ENCODE data around the gene CACNA1C. TPM values are rescaled to one million over a fixed set of nuclear protein-coding genes. Genes with fewer than 3 reads are reported as not detected.

The CACNA1C gene
- total RNA-seq, 1 experiment from 2014 or later, result 1.1 TPM

DNA sequence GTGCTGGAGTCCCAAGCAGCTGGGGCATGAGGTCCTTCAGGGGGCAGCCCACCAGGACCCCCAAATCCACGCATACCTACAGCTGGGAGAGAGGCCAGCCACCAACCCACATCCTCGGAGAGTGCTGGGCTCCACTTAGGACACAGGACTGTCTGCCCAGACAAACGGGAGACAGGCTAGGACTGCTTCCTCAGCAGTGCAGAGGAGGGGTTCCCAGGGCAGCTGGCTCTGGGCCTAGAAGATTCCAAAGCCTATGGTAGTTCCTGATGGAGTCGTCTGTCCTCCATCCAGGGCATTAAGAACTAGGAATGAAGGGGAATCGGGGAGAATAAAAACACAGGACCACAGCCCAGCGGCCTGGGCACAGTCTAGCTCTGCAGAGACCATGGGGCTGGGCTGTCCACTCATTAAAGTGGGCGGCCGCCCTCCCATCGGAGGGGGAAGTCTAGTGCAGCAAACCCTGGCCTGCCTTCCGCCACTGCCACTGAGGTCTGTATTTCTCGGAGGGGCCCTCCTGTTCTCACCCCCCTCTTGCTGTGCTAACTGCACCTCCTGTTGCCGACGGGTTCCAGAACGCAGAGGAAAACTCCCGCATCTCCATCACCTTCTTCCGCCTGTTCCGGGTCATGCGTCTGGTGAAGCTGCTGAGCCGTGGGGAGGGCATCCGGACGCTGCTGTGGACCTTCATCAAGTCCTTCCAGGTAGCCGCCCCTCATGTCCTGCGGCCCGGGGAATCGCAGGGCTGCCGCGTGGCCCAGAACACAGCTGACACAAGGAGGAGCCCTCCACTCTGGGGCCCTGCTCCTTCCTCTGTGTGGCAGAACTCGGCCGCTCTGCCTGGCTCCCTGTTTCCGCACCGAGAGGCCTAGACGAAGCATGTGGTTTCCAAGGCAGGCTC, 598.5 kb downstream of the CACNA1C start:
- no peaks in the 10 kb centered on the region for H3K4me1 ChIP-seq (ENCODE audit: insufficient read depth, low read length)
- H2BK15ac ChIP-seq (ENCODE audit: low read depth, low read length), result no peak overlapping the region
- Mint-ChIP-seq H3K27me3 (ENCODE audit: low read depth) (peaks cover 4% of the 10 kb centered on the region), H3K4me3 (no peak overlapping the region; a peak in 1 of 5 replicates), H3K27ac (no peak overlapping the region), H3K4me1 (peaks cover 5 to 10% of the 10 kb centered on the region in 2 experiments; a peak in 3 of 4 replicates), H3K9me3 (no peaks in the 10 kb centered on the region; a peak in 2 of 5 replicates), H3K36me3 (ENCODE audit: insufficient read depth in 1 of 3, low read depth in 3 of 3) (no peaks in the 10 kb centered on the region; a peak in 2 of 7 replicates)
- H4K5ac ChIP-seq (ENCODE audit: insufficient read length, low read depth, low read length), result no peak overlapping the region
- H3K9ac ChIP-seq (ENCODE audit: extremely low read depth, insufficient read length, low read length), result no peak overlapping the region
- DNase-seq, result peak; percentile 38
- H3K23ac ChIP-seq (ENCODE audit: insufficient read length, low read depth, low read length), result no peak overlapping the region
- no peak overlapping the region for H3K4me2 ChIP-seq (ENCODE audit: insufficient read depth, insufficient read length, low read length)
- H3K56ac ChIP-seq (ENCODE audit: insufficient read length, low read depth, low read length), result no peak overlapping the region
- no peaks in the 10 kb centered on the region; the same call in 1 of the 2 replicates for H3K27me3 ChIP-seq (ENCODE audit: insufficient read depth, low read length)
- H3K23me2 ChIP-seq (ENCODE audit: insufficient read length, low read depth, low read length, poor library complexity, severe bottlenecking), result no peaks in the 10 kb centered on the region
- no peak overlapping the region for H3K4ac ChIP-seq (ENCODE audit: low read depth, low read length)
- H3T11ph ChIP-seq (ENCODE audit: low read length), result no peak overlapping the region
- no CpG with 5 or more reads among the region's 32 CpGs for WGBS (ENCODE audit: extremely low coverage, insufficient read length, low lambda C conversion rate)
- no peak overlapping the region for H2AFZ ChIP-seq (ENCODE audit: low read length)
- H3K18ac ChIP-seq (ENCODE audit: insufficient read length, low read depth, low read length), result no peak overlapping the region
- H3K14ac ChIP-seq (ENCODE audit: insufficient read depth, low read length), result no peak overlapping the region; the same call in 1 of the 2 replicates
- no peak overlapping the region for H2BK20ac ChIP-seq (ENCODE audit: low read depth, low read length, poor library complexity, severe bottlenecking)
- H2BK12ac ChIP-seq (ENCODE audit: insufficient read length, low read depth, low read length), result no peak overlapping the region
- no peak overlapping the region for H2BK5ac ChIP-seq (ENCODE audit: insufficient read length, low read length)
- no peaks in the 10 kb centered on the region for H3K79me2 ChIP-seq (ENCODE audit: insufficient read depth, low read length)
- no peak for TF ChIP-seq CTCF (conservative IDR thresholded peaks at IDR 0.05)
- H3K27ac ChIP-seq (ENCODE audit: insufficient read length, low read depth, low read length), result no peak overlapping the region
- no peak overlapping the region for H2AK5ac ChIP-seq (ENCODE audit: insufficient read length, low read length)
- no peaks in the 10 kb centered on the region for H3K9me3 ChIP-seq (ENCODE audit: control insufficient read depth, low read depth, low read length)
- no peak overlapping the region for H2BK120ac ChIP-seq (ENCODE audit: low read depth, low read length, poor library complexity, severe bottlenecking)
- H4K8ac ChIP-seq (replicated peaks; ENCODE audit: insufficient read length, low read depth, low read length), result no peak overlapping the region
- H4K20me1 ChIP-seq (ENCODE audit: control insufficient read depth, insufficient read depth, insufficient read length), result no peaks in the 10 kb centered on the region
- H3K79me1 ChIP-seq (ENCODE audit: insufficient read depth, low read depth, low read length, poor library complexity, severe bottlenecking), result no peaks in the 10 kb centered on the region
- no peak overlapping the region for H4K91ac ChIP-seq (ENCODE audit: insufficient read length, low read depth, low read length)

Data from H9 (cell line).